ENCODE data around the gene SAMM50. TPM values are rescaled to one million over a fixed set of nuclear protein-coding genes. Genes with fewer than 3 reads are reported as not detected.
"Not testable (repeated sequence)": the region's sequence is repeated elsewhere in the genome, so short reads cannot be mapped to it uniquely, and the experiment has no call there.

Gene SAMM50
- total RNA-seq, 8 experiments from 2014 or later = 38.8 to 64.8 (median 55.7) TPM

- peaks cover 22 to 41% of the 10 kb centered on the region in 2 donors for H3K4me1 ChIP-seq (replicated peaks in 1 of 2)
- in situ Hi-C loops (cut with MboI; ENCODE audit: low pct_unique_long_range_greater_than_20kb in 2 of 9, low sequenced_read_pairs in 9 of 9, unreplicated experiment in 9 of 9) = loop anchor here in 1 of 9 experiments (25.0 kb wide), 1 partner anchor 636 kb away; no protein-coding TSS in a partner anchor
- WGBS, 10 experiments = 20 to 100% (median 92%) methylated on average over 1 to 7 of the region's 7 CpGs; no CpG with 5 or more reads in 1 of the 10 experiments
- no peak for ATAC-seq (replicated peaks in 6 of 8)
- no peak overlapping the region for H3K4me3 ChIP-seq
- H3K27ac ChIP-seq = no peak overlapping the region
Observed at GRCh38 chr22:44001521-44001920, 46.3 kb downstream of the SAMM50 start.

- Histone ChIP-seq H3K4me3 (no peak overlapping the region), H3K27ac (no peak overlapping the region), H3K4me1 (replicated peaks in 1 of 2) (peaks cover 22 to 41% of the 10 kb centered on the region in 2 donors)
- no peak for ATAC-seq (replicated peaks in 6 of 8)
- in situ Hi-C loops (cut with MboI; ENCODE audit: low pct_unique_long_range_greater_than_20kb in 2 of 9, low sequenced_read_pairs in 9 of 9, unreplicated experiment in 9 of 9) = loop anchor here in 1 of 9 experiments (25.0 kb wide), 1 partner anchor 635 kb away; no protein-coding TSS in a partner anchor
- WGBS, 10 experiments = 33 to 100% (median 88%) methylated on average over 1 to 5 of the region's 11 CpGs; no CpG with 5 or more reads in 6 of the 10 experiments
Observed at GRCh38 chr22:44002324-44002723, 47.1 kb downstream of the SAMM50 start.

GRCh38 chr22:44002997-44003396 lies 47.8 kb downstream of the SAMM50 start:
- WGBS, 10 experiments = 39 to 100% (median 83%) methylated on average over 3 to 8 of the region's 8 CpGs; no CpG with 5 or more reads in 2 of the 10 experiments
- Histone ChIP-seq H3K4me1 (replicated peaks in 1 of 2) (peaks cover 22 to 37% of the 10 kb centered on the region in 2 donors), H3K27ac (peak overlapping the region; percentile 30 to 59), H3K4me3 (no peak overlapping the region)
- in situ Hi-C loops (cut with MboI; ENCODE audit: low pct_unique_long_range_greater_than_20kb in 2 of 9, low sequenced_read_pairs in 9 of 9, unreplicated experiment in 9 of 9) = loop anchor here in 1 of 9 experiments (25.0 kb wide), 1 partner anchor 634 kb away; no protein-coding TSS in a partner anchor
- peak in 5 of 8 experiments; percentile 50 to 81 (median 67) for ATAC-seq (replicated peaks in 6 of 8)

GRCh38 chr22:44003405-44004103 lies 48.3 kb downstream of the SAMM50 start:
- no peak overlapping the region for H3K4me3 ChIP-seq
- 39 to 100% (median 75%) methylated on average over 1 to 6 of the region's 7 CpGs; no CpG with 5 or more reads in 4 of the 10 experiments for WGBS, 10 experiments
- peak overlapping the region; percentile 30 to 59 for H3K27ac ChIP-seq
- H3K4me1 ChIP-seq (replicated peaks in 1 of 2) = peaks cover 16 to 31% of the 10 kb centered on the region in 2 donors
- in situ Hi-C loops (cut with MboI; ENCODE audit: low pct_unique_long_range_greater_than_20kb in 2 of 9, low sequenced_read_pairs in 9 of 9, unreplicated experiment in 9 of 9) = loop anchor here in 1 of 9 experiments (25.0 kb wide), 1 partner anchor 634 kb away; no protein-coding TSS in a partner anchor
- peak in 5 of 8 experiments; percentile 12 to 54 (median 33) for ATAC-seq (replicated peaks in 6 of 8)

DNA sequence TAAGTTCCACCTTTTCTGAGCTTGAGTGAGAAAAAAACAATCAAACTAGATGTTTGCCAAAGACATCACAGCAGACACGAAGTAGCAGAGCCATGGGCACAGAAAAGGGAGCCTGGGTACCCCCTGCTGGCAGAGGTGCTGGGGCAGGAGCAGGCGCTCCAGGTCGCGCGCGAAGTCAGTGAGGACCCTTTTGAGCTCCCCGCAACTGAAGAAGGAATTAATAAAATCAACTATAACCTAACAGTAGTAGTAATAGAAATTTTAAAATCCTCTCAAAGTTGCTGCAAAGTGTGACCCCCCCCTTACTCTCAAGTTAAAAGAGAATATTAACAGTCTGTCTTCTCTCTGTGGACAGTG lies 48.8 kb downstream of the SAMM50 start:
- Histone ChIP-seq H3K27ac (no peak overlapping the region), H3K4me1 (replicated peaks in 1 of 2) (peaks cover 12 to 26% of the 10 kb centered on the region in 2 donors), H3K4me3 (no peak overlapping the region)
- in situ Hi-C loops (cut with MboI; ENCODE audit: low pct_unique_long_range_greater_than_20kb in 2 of 9, low sequenced_read_pairs in 9 of 9, unreplicated experiment in 9 of 9) = loop anchor here in 1 of 9 experiments (25.0 kb wide), 1 partner anchor 633 kb away; no protein-coding TSS in a partner anchor
- ATAC-seq (replicated peaks in 6 of 8) = no peak
- 83 to 100% (median 100%) methylated on average over 1 to 7 of the region's 7 CpGs; no CpG with 5 or more reads in 6 of the 10 experiments for WGBS, 10 experiments

GRCh38 chr22:44005524-44005923 lies 50.3 kb downstream of the SAMM50 start:
- H3K27ac ChIP-seq = no peak overlapping the region
- WGBS, 10 experiments = 83 to 100% (median 93%) methylated on average over 1 to 4 of the region's 4 CpGs
- ATAC-seq (replicated peaks in 6 of 8) = no peak

GRCh38 chr22:44012162-44012561 lies 56.9 kb downstream of the SAMM50 start:
- in situ Hi-C loops (cut with MboI; ENCODE audit: low pct_unique_long_range_greater_than_20kb in 2 of 9, low sequenced_read_pairs in 9 of 9, unreplicated experiment in 9 of 9) = loop anchor here in 1 of 9 experiments (25.0 kb wide), 1 partner anchor 625 kb away; no protein-coding TSS in a partner anchor
- ATAC-seq (replicated peaks in 6 of 8) = peak in 2 of 8 experiments; percentile 58 to 68
- WGBS, 10 experiments = 0 to 93% (median 62%) methylated on average over 1 to 5 of the region's 5 CpGs; no CpG with 5 or more reads in 2 of the 10 experiments
- Histone ChIP-seq H3K4me3 (no peak overlapping the region), H3K27ac (no peak overlapping the region), H3K4me1 (replicated peaks in 1 of 2) (no peaks in the 10 kb centered on the region)

More at GRCh38 chr22:44005524-44005923, 50.3 kb downstream of the SAMM50 start:
- Histone ChIP-seq H3K4me1 (replicated peaks in 1 of 2) (peaks cover 12 to 24% of the 10 kb centered on the region in 2 donors), H3K4me3 (no peak overlapping the region)
- in situ Hi-C loops (cut with MboI; ENCODE audit: low pct_unique_long_range_greater_than_20kb in 2 of 9, low sequenced_read_pairs in 9 of 9, unreplicated experiment in 9 of 9) = loop anchor here in 1 of 9 experiments (25.0 kb wide), 1 partner anchor 632 kb away; no protein-coding TSS in a partner anchor

DNA sequence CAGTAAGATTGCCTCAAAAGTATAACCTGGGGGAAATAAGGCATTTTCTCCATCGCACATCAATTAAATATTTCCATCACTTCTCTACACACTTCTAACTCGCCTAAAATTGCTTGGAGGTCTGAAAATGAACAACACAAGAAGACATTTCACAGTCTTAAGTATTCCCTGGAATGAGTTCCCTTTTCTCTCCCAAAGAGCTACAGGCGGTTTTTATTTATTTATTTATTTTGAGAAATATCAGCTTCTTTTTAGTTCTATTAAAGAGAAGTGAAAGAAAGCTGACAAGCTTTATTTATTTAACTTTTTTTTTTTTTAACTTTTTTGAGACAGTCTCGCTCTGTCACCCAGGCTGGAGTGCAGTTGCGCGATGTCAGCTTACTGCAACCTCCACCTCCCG lies 57.3 kb downstream of the SAMM50 start:
- ATAC-seq (replicated peaks in 6 of 8) = no peak
- no peak overlapping the region for H3K4me3 ChIP-seq
- H3K4me1 ChIP-seq (replicated peaks in 1 of 2) = no peaks in the 10 kb centered on the region
- no peak overlapping the region for H3K27ac ChIP-seq
- in situ Hi-C loops (cut with MboI; ENCODE audit: low pct_unique_long_range_greater_than_20kb in 2 of 9, low sequenced_read_pairs in 9 of 9, unreplicated experiment in 9 of 9) = loop anchor here in 1 of 9 experiments (25.0 kb wide), 1 partner anchor 625 kb away; no protein-coding TSS in a partner anchor
- WGBS, 10 experiments = 80 to 100% (median 95%) methylated on average over 1 to 7 of the region's 7 CpGs

GRCh38 chr22:44014241-44014640 lies 59.0 kb downstream of the SAMM50 start:
- 0 to 100% (median 77%) methylated on average over 1 to 2 of the region's 2 CpGs; no CpG with 5 or more reads in 3 of the 10 experiments for WGBS, 10 experiments
- in situ Hi-C loops (cut with MboI; ENCODE audit: low pct_unique_long_range_greater_than_20kb in 2 of 9, low sequenced_read_pairs in 9 of 9, unreplicated experiment in 9 of 9) = loop anchor here in 1 of 9 experiments (25.0 kb wide), 1 partner anchor 623 kb away; no protein-coding TSS in a partner anchor
- Histone ChIP-seq H3K4me1 (replicated peaks in 1 of 2) (no peaks in the 10 kb centered on the region), H3K4me3 (no peak overlapping the region), H3K27ac (no peak overlapping the region)
- ATAC-seq (replicated peaks in 6 of 8) = peak in 1 of 8 experiments; percentile 71

- not testable (repeated sequence) for ATAC-seq (replicated peaks in 6 of 8); H3K4me1 ChIP-seq (replicated peaks in 1 of 2); H3K4me3 ChIP-seq; H3K27ac ChIP-seq
- in situ Hi-C loops (cut with MboI; ENCODE audit: low pct_unique_long_range_greater_than_20kb in 2 of 9, low sequenced_read_pairs in 9 of 9, unreplicated experiment in 9 of 9) = loop anchor here in 1 of 9 experiments (25.0 kb wide), 1 partner anchor 621 kb away; no protein-coding TSS in a partner anchor
- 60 to 100% (median 91%) methylated on average over 1 to 3 of the region's 3 CpGs for WGBS, 10 experiments
Observed at GRCh38 chr22:44016586-44016985, 61.3 kb downstream of the SAMM50 start.

GRCh38 chr22:44018594-44018993 lies 63.4 kb downstream of the SAMM50 start:
- Histone ChIP-seq H3K4me1 (replicated peaks in 1 of 2) (peaks cover 0 to 1% of the 10 kb centered on the region in 2 donors), H3K27ac (no peak overlapping the region), H3K4me3 (no peak overlapping the region)
- in situ Hi-C loops (cut with MboI; ENCODE audit: low pct_unique_long_range_greater_than_20kb in 2 of 9, low sequenced_read_pairs in 9 of 9, unreplicated experiment in 9 of 9) = loop anchor here in 1 of 9 experiments (25.0 kb wide), 1 partner anchor 619 kb away; no protein-coding TSS in a partner anchor
- WGBS, 10 experiments = 80 to 100% (median 95%) methylated on average over 1 to 9 of the region's 9 CpGs; no CpG with 5 or more reads in 4 of the 10 experiments
- ATAC-seq (replicated peaks in 6 of 8) = no peak

DNA sequence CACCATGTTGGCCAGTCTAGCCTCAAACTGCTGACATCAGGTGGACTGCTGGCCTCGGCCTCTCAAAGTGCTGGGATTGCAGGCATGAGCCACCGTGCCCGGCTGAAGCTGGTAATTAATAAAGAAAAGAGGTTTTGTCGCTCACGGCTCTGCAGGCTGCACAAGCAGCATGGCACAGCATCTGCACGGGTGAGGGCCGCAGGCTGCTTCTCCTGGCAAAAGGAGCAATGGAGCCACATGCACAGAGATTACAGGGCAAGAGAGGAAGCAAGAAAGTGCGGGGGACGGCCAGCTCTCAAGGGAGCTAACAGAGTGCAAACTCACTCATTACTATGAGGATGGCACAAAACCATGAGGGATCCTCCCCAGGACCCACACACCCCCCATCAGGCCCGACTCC lies 64.2 kb downstream of the SAMM50 start:
- in situ Hi-C loops (cut with MboI; ENCODE audit: low pct_unique_long_range_greater_than_20kb in 2 of 9, low sequenced_read_pairs in 9 of 9, unreplicated experiment in 9 of 9) = loop anchor here in 1 of 9 experiments (25.0 kb wide), 1 partner anchor 618 kb away; no protein-coding TSS in a partner anchor
- no peak overlapping the region for H3K27ac ChIP-seq
- H3K4me1 ChIP-seq (replicated peaks in 1 of 2) = peaks cover 0 to 9% of the 10 kb centered on the region in 2 donors
- H3K4me3 ChIP-seq = no peak overlapping the region
- ATAC-seq (replicated peaks in 6 of 8) = no peak
- 29 to 100% (median 89%) methylated on average over 1 to 6 of the region's 10 CpGs; no CpG with 5 or more reads in 3 of the 10 experiments for WGBS, 10 experiments

GRCh38 chr22:44019846-44020245 lies 64.6 kb downstream of the SAMM50 start:
- WGBS, 10 experiments = 0 to 100% (median 93%) methylated on average over 1 to 3 of the region's 5 CpGs; no CpG with 5 or more reads in 6 of the 10 experiments
- ATAC-seq (replicated peaks in 6 of 8) = no peak
- in situ Hi-C loops (cut with MboI; ENCODE audit: low pct_unique_long_range_greater_than_20kb in 2 of 9, low sequenced_read_pairs in 9 of 9, unreplicated experiment in 9 of 9) = loop anchor here in 1 of 9 experiments (25.0 kb wide), 1 partner anchor 617 kb away; no protein-coding TSS in a partner anchor
- Histone ChIP-seq H3K27ac (no peak overlapping the region), H3K4me1 (replicated peaks in 1 of 2) (peaks cover 0 to 10% of the 10 kb centered on the region in 2 donors), H3K4me3 (no peak overlapping the region)
